Ishikawa (cell line): ENCODE data around the gene ATP9B.

Source experiments
- CEBPB ChIP-seq: IDR thresholded peaks from 2 replicates; pipeline ENCODE4 v1.6.1; 2012
- EGR1 ChIP-seq: IDR thresholded peaks from 2 replicates; pipeline ENCODE4 v1.6.1; 2012
- EP300 ChIP-seq: IDR thresholded peaks from 2 replicates; pipeline ENCODE4 v1.6.1; 2012; ENCODE audit warnings: borderline replicate concordance
- FOXM1 ChIP-seq: IDR thresholded peaks from 2 replicates; pipeline ENCODE4 v1.6.1; 2012; ENCODE audit warnings: low read depth, borderline replicate concordance
- MAX ChIP-seq: IDR thresholded peaks from 2 replicates; pipeline ENCODE4 v1.6.1; 2012
- NFIC ChIP-seq: IDR thresholded peaks from 2 replicates; pipeline ENCODE4 v1.6.1; 2012
- RAD21 ChIP-seq: IDR thresholded peaks from 2 replicates; pipeline ENCODE4 v1.6.1; 2012; ENCODE audit warnings: low read depth
- REST ChIP-seq: IDR thresholded peaks from 2 replicates; pipeline ENCODE4 v1.6.1; 2012; ENCODE audit warnings: low read depth, mild to moderate bottlenecking
- TAF1 ChIP-seq: IDR thresholded peaks from 2 replicates; pipeline ENCODE4 v1.6.1; 2012; ENCODE audit warnings: low read depth, mild to moderate bottlenecking
- TEAD4 ChIP-seq: IDR thresholded peaks from 2 replicates; pipeline ENCODE4 v1.6.1; 2012
- USF1 ChIP-seq: IDR thresholded peaks from 2 replicates; pipeline ENCODE4 v1.6.1; 2012
- YY1 ChIP-seq: IDR thresholded peaks from 2 replicates; pipeline ENCODE4 v1.6.1; 2012; ENCODE audit warnings: low read depth
- ZBTB7A ChIP-seq: IDR thresholded peaks from 2 replicates; pipeline ENCODE4 v1.6.1; 2012; ENCODE audit warnings: low read depth

GRCh38 chr18:79416022-79416676 lies 347.0 kb downstream of the ATP9B start:
- no peak for TF ChIP-seq TAF1
- TF ChIP-seq EP300 = no peak
- TF ChIP-seq USF1 = no peak
- TF ChIP-seq RAD21 = no peak
- TF ChIP-seq FOXM1 = no peak
- TF ChIP-seq MAX = no peak
- TF ChIP-seq YY1 = no peak
- no peak for TF ChIP-seq TEAD4
- TF ChIP-seq REST = no peak
- TF ChIP-seq CEBPB = no peak
- no peak for TF ChIP-seq ZBTB7A
- TF ChIP-seq NFIC = no peak
- no peak for TF ChIP-seq EGR1
